Common myeloid progenitor, CD34-positive (primary cell): ENCODE results near the gene SPINT3.

Source experiments
- CTCF ChIA-PET: fragments of 350-600 bp; sonication (Branson Sonifier 250); formaldehyde crosslinking; loops from one replicate; lab custom pipeline; 2021; ENCODE audit warnings: antibody characterized with exemption; lab: Charles Lee
- POLR2A ChIA-PET: fragments of 350-600 bp; sonication (Branson Sonifier 250); formaldehyde crosslinking; loops from one replicate; lab custom pipeline; 2021; ENCODE audit warnings: antibody characterized with exemption; lab: Charles Lee
- DNase-seq, 3 donors: peaks; one replicate each; pipeline versions ENCODE4 v3.0.0 to v3.0.0-alpha.2; 2013
- H3K27ac ChIP-seq, 2 experiments: 1 replicate in 1 of 2; 2 replicates in 1 of 2; pipeline ENCODE4 v1.7.0; 2013; ENCODE audit warnings: inconsistent platforms in 2 of 2, low read length in 2 of 2, mild to moderate bottlenecking in 2 of 2, low read depth in 1 of 2, moderate library complexity in 1 of 2; ENCODE audit not compliant: severe bottlenecking in 2 of 2, insufficient read depth in 1 of 2, poor library complexity in 1 of 2
- H3K27me3 ChIP-seq, 5 experiments: replicated peaks in 2 of 5; 1 replicate in 3 of 5; 2 replicates in 2 of 5; pipeline versions ENCODE4 v1.6.1 to v1.7.0; 2013; ENCODE audit warnings: low read length in 4 of 5, mild to moderate bottlenecking in 2 of 5, moderate library complexity in 2 of 5, inconsistent platforms in 1 of 5; ENCODE audit not compliant: insufficient read depth in 5 of 5, control insufficient read depth in 4 of 5
- H3K36me3 ChIP-seq, 4 experiments: 1 replicate in 2 of 4; 2 replicates in 2 of 4; pipeline versions ENCODE4 v1.6.1 to v1.7.0; 2013; ENCODE audit warnings: low read length in 3 of 4, control low read depth in 1 of 4, mild to moderate bottlenecking in 1 of 4; ENCODE audit not compliant: control insufficient read depth in 4 of 4, insufficient read depth in 4 of 4
- H3K4me1 ChIP-seq, 4 experiments: 1 replicate in 3 of 4; 2 replicates in 1 of 4; pipeline versions ENCODE4 v1.6.1 to v1.7.1; 2013; ENCODE audit warnings: low read length in 3 of 4, mild to moderate bottlenecking in 3 of 4, control low read depth in 1 of 4, inconsistent platforms in 1 of 4, moderate library complexity in 1 of 4; ENCODE audit not compliant: control insufficient read depth in 4 of 4, insufficient read depth in 4 of 4; ENCODE audit errors: control extremely low read depth in 1 of 4
- H3K4me3 ChIP-seq, 7 experiments: 1 replicate in 4 of 7; 2 replicates in 3 of 7; pipeline versions ENCODE4 v1.5.1 to v1.7.0; 2013; ENCODE audit warnings: mild to moderate bottlenecking in 7 of 7, low read length in 6 of 7, moderate library complexity in 6 of 7, inconsistent platforms in 2 of 7, low read depth in 2 of 7, control low read depth in 1 of 7; ENCODE audit not compliant: insufficient read depth in 4 of 7, control insufficient read depth in 1 of 7; ENCODE audit errors: extremely low read depth in 1 of 7
- H3K9me3 ChIP-seq, 5 experiments: 1 replicate in 4 of 5; 2 replicates in 1 of 5; pipeline versions ENCODE4 v1.6.1 to v1.7.1; 2013; ENCODE audit warnings: low read length in 4 of 5, mild to moderate bottlenecking in 2 of 5, inconsistent platforms in 1 of 5, low read depth in 1 of 5, moderate library complexity in 1 of 5; ENCODE audit not compliant: control insufficient read depth in 4 of 5, insufficient read depth in 2 of 5; ENCODE audit errors: control extremely low read depth in 1 of 5
- WGBS: methylation state at CpG from one replicate; pipeline ENCODE4 v1.1.5; 2013; ENCODE audit not compliant: insufficient coverage; 5-methylcytosine and 5-hydroxymethylcytosine counted together

Gene SPINT3

DNA sequence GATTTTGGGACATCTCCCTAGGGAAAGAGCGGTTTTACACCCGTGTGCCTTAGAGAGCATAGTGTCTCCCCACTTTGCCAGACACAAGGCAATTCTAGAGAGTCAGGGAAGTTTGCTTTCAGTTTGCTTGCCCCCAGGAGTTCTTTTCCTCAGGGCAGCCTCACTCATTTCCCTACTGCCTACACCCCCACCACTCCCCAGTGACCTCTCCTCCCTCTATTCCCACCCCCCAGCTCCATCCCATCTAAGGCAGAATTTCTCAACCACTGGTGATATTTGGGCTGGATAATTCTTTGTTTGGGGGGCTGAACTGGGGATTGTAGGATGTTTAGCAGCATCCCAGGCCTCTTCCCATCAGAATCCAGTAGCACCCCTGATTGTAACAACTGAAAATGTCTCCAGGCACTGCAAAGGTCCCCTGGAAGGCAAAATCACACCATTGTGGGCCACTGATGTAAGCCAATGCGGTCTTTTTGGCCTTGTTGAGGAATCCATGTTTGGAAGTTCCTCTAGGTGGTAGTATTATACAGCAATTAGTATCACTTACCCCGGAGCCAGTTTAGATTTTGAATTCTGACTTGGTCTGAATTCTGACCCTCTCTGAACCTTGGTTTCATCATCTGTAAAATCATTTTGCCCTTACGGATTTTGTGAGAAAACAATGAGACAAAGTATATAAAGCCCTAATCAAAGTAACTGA, 30.5 kb upstream of the SPINT3 start:
- ChIA-PET CTCF (interaction anchor here (0.7 to 1.6 kb wide), 2 partner anchors 218 to 224 kb away, joined by 3 to 5 read pairs; no protein-coding TSS in a partner anchor), POLR2A (no interaction called here)
- 60% methylated on average over 3 of the region's 5 CpGs for WGBS
- DNase-seq: peak; percentile 10 to 33 (median 31)
- Histone ChIP-seq H3K4me3 (no peak overlapping the region), H3K4me1 (no peaks in the 10 kb centered on the region), H3K36me3 (no peaks in the 10 kb centered on the region), H3K9me3 (no peaks in the 10 kb centered on the region), H3K27me3 (peaks cover 0 to 21% (median 5%) of the 10 kb centered on the region in 5 experiments), H3K27ac (no peak overlapping the region)

DNA sequence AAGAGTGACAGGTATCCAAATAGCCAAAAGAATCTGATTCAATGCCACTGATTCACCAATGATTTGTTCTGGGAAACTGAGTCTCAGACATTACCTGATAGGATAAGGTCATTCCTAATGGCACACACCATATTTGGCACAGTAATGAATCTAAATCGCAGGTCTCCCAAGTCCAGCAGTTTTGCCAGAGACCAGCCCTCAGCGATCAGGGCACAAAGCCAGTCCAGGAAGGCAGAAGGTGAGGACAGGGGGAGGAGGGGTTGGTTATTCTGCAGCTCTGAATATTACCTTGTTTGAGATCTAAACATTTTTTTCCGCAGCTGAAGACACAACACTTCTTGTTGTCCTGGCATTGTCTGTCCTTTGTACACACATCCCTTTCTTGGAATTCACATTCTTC, 29.9 kb upstream of the SPINT3 start:
- POLR2A ChIA-PET: no interaction called here
- 80% methylated on average over 2 of the region's 3 CpGs for WGBS
- H3K36me3 ChIP-seq: no peaks in the 10 kb centered on the region
- peaks cover 0 to 21% (median 5%) of the 10 kb centered on the region in 5 experiments for H3K27me3 ChIP-seq
- no peaks in the 10 kb centered on the region for H3K9me3 ChIP-seq
- H3K27ac ChIP-seq: no peak overlapping the region
- DNase-seq: no peak
- H3K4me3 ChIP-seq: no peak overlapping the region
- CTCF ChIA-PET: interaction anchor here (1.4 to 1.6 kb wide), 2 partner anchors 225 to 227 kb away, joined by 3 to 5 read pairs; no protein-coding TSS in a partner anchor
- no peaks in the 10 kb centered on the region for H3K4me1 ChIP-seq

DNA sequence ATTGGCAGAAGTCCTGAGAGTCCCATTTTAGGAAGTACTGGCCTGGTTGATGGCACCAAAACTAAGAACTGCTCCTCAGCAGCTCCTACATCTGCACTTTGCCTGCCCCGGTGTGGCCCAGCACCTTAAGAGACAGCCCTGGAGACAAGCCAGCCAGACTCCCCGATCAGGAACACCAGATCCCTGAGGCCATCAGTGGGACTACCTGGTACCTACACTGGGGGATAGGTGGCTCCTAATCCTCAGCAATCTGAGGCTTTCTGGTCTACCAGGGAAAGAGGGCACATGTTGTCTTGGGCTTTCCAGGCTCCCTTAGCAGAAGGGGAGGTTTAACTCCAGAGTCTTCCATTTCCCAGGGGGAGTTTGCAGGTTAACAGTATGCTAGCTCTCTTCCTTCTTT, 24.0 kb upstream of the SPINT3 start, which contains the start of gene WFDC6:
TSS of gene WFDC6 (minus strand) at position 101 of the 400 bp plus-strand sequence. CDS start at position 26, 75 bp downstream.
- Histone ChIP-seq H3K36me3 (no peaks in the 10 kb centered on the region), H3K27me3 (peaks cover 2 to 39% (median 17%) of the 10 kb centered on the region in 5 experiments), H3K4me1 (no peaks in the 10 kb centered on the region), H3K4me3 (no peak within 1 kb of the TSS), H3K27ac (no peak within 1 kb of the TSS), H3K9me3 (peaks cover 0 to 3% (median 0%) of the 10 kb centered on the region in 5 experiments)
- CTCF ChIA-PET: no interaction called here
- 100% methylated on average over 2 of the region's 2 CpGs for WGBS
- no peak for DNase-seq
- POLR2A ChIA-PET: no interaction called here

DNA sequence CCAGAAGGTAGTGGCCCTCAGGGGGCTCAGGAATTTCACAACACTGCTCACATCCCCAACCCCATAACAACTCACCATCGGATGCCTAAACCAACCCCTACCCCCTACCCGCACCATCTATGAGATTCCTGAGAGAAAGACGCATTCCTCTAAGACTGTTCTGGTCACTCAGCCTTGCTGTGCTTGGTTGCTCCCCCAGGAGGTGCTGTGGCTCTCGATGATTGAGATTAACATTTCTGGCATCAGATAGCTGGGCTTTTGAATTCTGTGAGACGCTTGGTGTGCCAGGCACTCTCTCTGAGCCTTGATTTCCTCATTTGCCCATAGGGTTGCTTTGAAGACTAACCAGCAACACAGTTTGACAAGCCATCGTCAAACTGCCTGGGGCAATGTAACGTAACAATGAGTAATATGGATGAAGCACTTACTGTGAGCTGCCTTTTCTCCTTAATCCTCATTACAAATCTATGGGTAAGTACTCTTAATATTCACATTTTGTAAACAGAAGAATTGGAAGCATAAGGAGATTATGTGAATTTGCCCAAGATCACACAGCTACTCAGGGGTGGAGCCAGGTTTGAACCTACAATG, 22.9 kb upstream of the SPINT3 start:
- DNase-seq: no peak
- 46% methylated on average over 5 of the region's 7 CpGs for WGBS
- H3K4me3 ChIP-seq: no peak overlapping the region
- no peaks in the 10 kb centered on the region for H3K36me3 ChIP-seq
- H3K27ac ChIP-seq: no peak overlapping the region
- POLR2A ChIA-PET: no interaction called here
- CTCF ChIA-PET: interaction anchor here (1.4 kb wide), 1 partner anchor 20 kb away, joined by 3 read pairs; no protein-coding TSS in a partner anchor
- peaks cover 2 to 39% (median 17%) of the 10 kb centered on the region in 5 experiments for H3K27me3 ChIP-seq
- peaks cover 0 to 3% (median 0%) of the 10 kb centered on the region in 5 experiments for H3K9me3 ChIP-seq
- H3K4me1 ChIP-seq: no peaks in the 10 kb centered on the region

DNA sequence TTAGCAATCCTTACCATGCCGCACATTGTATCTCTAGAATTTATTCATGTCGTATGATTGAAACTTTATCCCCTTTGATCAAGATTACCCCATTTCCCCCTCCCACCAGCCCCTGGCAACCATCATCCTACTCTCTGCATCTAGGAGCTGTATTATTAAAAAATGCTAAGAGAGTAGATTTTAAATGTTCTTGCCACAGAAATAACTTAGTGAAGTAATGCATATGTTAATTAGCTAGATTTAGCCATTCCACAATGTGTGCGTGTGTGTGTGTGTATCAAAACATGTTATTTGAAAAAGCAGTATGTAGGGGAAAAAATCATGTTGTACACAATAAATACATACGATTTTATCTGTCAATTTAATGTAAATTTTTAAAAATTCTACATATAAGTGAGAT, 11.9 kb upstream of the SPINT3 start:
- H3K27ac ChIP-seq: no peak overlapping the region
- CTCF ChIA-PET: no interaction called here
- POLR2A ChIA-PET: interaction anchor here (0.7 kb wide), 1 partner anchor 181 kb away, joined by 7 read pairs; no protein-coding TSS in a partner anchor
- WGBS: no CpG with 5 or more reads among the region's 4 CpGs
- DNase-seq: no peak
- H3K36me3 ChIP-seq: no peaks in the 10 kb centered on the region
- H3K9me3 ChIP-seq: no peaks in the 10 kb centered on the region
- no peak overlapping the region for H3K4me3 ChIP-seq
- H3K4me1 ChIP-seq: no peaks in the 10 kb centered on the region
- peaks cover 6 to 26% (median 11%) of the 10 kb centered on the region in 5 experiments for H3K27me3 ChIP-seq

DNA sequence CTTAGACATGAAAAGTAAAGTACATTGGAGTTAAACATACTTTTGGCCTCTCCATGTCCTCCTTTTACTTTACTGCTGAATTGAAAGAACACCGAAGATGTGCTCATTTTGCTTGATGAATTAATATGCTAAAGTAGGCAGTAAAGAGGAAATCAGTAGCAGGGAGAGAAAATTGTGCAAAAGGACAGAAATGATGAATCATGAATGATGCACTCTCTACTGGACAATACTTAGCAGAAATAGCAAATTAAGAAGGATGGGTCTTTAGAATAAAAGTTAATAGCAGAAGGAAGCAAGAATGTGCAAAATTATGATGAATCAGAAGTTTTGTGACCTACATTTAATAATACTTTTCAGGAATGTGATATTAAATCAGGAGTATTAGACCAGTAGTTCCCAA, 8.4 kb upstream of the SPINT3 start:
- ChIA-PET POLR2A (no interaction called here), CTCF (no interaction called here)
- Histone ChIP-seq H3K9me3 (no peaks in the 10 kb centered on the region), H3K27ac (no peak overlapping the region), H3K36me3 (no peaks in the 10 kb centered on the region), H3K4me3 (no peak overlapping the region), H3K27me3 (peaks cover 6 to 26% (median 15%) of the 10 kb centered on the region in 5 experiments), H3K4me1 (no peaks in the 10 kb centered on the region)
- 83% methylated on average over 1 of the region's 1 CpG for WGBS
- DNase-seq: no peak

DNA sequence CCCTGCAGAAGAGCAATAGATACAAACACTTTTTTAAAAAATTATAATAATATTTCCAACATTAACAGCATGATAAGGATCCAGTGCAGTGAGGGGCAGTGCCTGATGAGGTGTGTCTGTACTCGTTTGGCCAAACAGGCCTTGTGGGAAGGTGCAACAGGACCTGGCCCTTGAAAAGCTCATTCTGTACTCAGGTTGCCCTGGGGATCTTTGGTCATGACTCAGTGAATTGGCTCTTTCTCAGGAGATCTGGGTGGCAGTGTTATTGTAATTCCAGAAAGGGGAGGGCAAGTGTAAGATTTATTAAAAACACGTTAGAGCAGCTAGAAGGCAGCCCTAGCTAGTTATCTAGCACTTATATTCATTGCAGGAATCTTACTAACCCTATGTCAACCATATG, 2.9 kb upstream of the SPINT3 start:
- ChIA-PET POLR2A (interaction anchor here (0.6 kb wide), 1 partner anchor 197 kb away, joined by 3 read pairs; no protein-coding TSS in a partner anchor), CTCF (interaction anchor here (1.1 kb wide), 1 partner anchor 20 kb away, joined by 3 read pairs; no protein-coding TSS in a partner anchor)
- Histone ChIP-seq H3K4me3 (no peak overlapping the region), H3K36me3 (no peaks in the 10 kb centered on the region), H3K27ac (no peak overlapping the region), H3K4me1 (no peaks in the 10 kb centered on the region), H3K27me3 (peaks cover 0 to 12% (median 11%) of the 10 kb centered on the region in 5 experiments), H3K9me3 (no peaks in the 10 kb centered on the region)
- DNase-seq: no peak
- no CpG with 5 or more reads among the region's 2 CpGs for WGBS
